ENCODE measurements around the gene RNF39. TPM values are rescaled to one million over a fixed set of nuclear protein-coding genes. Genes with fewer than 3 reads are reported as not detected.

Gene RNF39
- total and polyA plus RNA-seq, 12 donors: 0.15 TPM; not detected in 11

DNA sequence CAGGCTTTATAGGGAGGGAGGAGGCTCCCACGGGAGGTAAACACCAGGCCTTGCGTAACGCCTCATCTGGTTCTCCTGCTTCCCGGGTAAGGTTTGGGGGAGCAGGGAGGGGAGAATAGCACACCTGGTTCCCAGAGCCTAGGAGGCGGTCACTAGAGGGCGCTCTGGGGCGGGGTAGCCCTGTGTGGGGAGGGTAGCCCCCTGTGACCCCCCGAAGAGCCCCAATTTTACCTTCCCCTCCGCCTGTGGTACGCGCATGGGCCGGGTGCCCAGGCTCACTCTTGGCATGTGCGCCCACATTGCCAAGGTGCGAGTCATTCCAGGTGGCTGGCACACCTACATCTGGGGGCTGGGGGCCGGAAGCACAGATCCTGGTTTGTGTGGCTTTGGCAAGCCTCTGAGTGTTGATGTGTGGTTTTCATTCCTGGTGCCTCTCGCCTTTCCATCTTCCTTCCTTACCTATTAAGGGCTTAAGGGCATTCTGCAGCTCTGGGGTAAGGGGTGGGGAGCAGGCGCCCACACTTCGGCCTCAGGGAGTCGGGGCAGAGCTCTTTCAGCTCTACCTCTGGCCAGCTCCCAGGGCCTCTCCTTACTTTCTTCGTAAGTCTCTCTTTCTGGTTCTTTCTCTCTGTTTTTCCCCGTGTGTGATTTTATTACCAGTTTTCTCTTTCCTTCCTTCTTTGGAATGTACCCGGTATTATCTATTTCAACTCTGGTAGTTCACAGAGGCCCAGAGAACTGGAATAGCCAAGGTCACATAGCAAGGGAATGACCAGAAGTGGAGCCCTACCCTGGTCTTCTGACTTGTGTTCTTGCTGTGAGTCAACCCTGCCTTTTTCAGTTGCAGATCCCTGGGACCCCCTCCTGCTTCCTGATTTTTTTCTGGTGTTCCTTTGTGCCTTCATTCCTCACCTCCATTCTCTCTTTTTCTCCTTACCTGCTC lies 492 bp upstream of the RNF39 start:
- H3K36me3 ChIP-seq: no peaks in the 10 kb centered on the region
- H3K9me3 ChIP-seq: no peaks in the 10 kb centered on the region
- H3K27ac ChIP-seq: no peak overlapping the region
- TF ChIP-seq CTCF (IDR thresholded peaks at IDR 0.05): peak in 7 of 9 donors; percentile 17 to 55 (median 48)
- 31% methylated on average over 22 of the region's 22 CpGs for WGBS, 2 donors
- DNase-seq (no peak), ATAC-seq (peak in 2 of 8 donors; percentile 7 to 24)
- peaks cover 2 to 26% (median 24%) of the 10 kb centered on the region in 9 donors for H3K4me1 ChIP-seq
- H3K27me3 ChIP-seq: peaks cover 26 to 94% (median 70%) of the 10 kb centered on the region in 7 donors
- peak overlapping the region in 5 of 10 donors; percentile 6 to 46 (median 34) for H3K4me3 ChIP-seq
- intact Hi-C loops (cut with DNase I): no loop called here

DNA sequence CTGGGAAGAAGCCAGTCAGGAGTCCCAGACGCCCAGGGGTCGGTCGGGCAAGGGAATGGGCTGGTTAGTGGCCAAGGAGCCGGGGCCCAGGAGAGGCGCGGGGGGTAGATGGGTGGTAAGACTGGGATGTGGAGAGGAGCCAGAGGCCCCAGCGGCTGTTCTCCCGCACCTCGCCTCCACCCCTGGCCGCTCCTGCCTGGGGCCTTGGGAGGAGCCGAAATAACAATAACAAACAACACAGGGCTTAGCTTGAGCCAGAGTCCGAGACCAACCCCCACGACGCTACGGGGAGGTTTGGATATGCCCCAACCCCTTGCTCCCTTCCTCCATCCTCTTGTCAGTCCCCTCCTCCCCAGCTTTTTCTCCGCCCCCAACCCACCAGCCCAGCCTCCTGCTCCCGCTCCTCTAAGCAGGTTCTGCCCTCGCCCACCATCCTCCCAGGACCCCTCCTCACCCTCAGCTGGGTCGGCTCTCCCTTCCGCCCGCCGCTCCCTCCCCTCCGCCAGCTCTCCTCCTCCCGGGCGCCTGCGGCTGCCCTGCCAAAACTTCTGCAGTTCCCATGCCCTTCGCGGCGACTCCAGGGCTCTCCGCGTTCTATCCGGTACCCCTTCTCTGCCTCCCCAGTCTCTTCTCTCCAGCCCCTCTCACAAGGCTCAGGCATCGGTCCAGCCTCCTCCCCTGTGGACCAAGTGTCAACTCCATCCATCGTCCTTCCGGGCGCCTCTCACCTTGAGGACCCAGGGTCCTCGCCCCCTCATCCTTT lies 1.1 kb downstream of the RNF39 start:
- H3K36me3 ChIP-seq: peaks cover 0 to 8% (median 6%) of the 10 kb centered on the region in 9 donors
- 5 to 6% methylated on average over 34 to 37 of the region's 37 CpGs for WGBS, 2 donors
- no peak for DNase-seq
- peaks cover 2 to 31% (median 27%) of the 10 kb centered on the region in 9 donors for H3K4me1 ChIP-seq
- H3K27me3 ChIP-seq: peaks cover 26 to 93% (median 65%) of the 10 kb centered on the region in 7 donors
- H3K4me3 ChIP-seq: peak overlapping the region in 7 of 10 donors; percentile 6 to 46 (median 34)
- intact Hi-C loops (cut with DNase I): no loop called here
- TF ChIP-seq CTCF (IDR thresholded peaks at IDR 0.05): no peak
- no peak overlapping the region for H3K27ac ChIP-seq
- H3K9me3 ChIP-seq: no peaks in the 10 kb centered on the region
- no peak for ATAC-seq

DNA sequence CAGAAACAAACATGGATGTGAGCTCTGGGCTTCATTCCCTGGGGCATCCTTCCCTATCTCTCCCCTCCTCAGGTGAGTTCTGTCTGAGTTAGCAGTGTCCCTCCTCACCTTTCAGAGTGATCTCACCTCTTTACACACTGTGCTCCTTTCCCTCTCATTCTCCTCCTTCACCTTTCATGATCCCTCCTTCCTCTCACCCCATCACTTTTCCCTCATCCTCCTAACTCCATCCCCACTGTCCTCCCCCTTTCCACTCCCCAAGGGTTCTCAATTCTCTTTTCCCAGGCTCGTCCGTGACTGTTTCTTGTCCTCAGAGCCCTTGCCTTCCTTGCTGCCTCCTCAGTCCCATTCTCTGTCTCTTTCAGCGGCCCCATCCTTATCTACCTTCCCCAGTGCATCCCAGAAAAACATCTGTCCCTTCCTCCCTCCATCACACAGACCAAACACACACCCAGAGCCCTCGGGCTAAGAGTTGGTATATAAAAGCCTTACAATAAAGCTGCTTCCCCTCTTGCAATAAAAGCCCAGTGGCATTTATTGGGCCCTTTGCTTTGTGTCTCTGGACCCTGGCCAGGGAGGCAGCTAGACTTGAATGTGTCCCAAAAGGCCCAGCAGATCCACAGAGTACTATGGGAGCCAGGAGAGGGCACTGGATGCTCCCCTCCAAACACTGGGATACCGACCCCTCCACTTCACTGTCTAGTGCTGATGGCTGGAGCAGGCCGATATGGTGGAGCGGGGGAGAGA lies 1.9 kb downstream of the RNF39 start:
- intact Hi-C loops (cut with DNase I): no loop called here
- WGBS, 2 donors: 57 to 58% methylated on average over 7 of the region's 7 CpGs
- Histone ChIP-seq H3K27me3 (peaks cover 26 to 84% (median 65%) of the 10 kb centered on the region in 7 donors), H3K4me1 (peaks cover 2 to 31% (median 27%) of the 10 kb centered on the region in 9 donors), H3K4me3 (no peak overlapping the region), H3K36me3 (peaks cover 0 to 15% (median 13%) of the 10 kb centered on the region in 9 donors), H3K27ac (no peak overlapping the region), H3K9me3 (no peaks in the 10 kb centered on the region)
- DNase-seq: no peak
- no peak for TF ChIP-seq CTCF (IDR thresholded peaks at IDR 0.05)
- no peak for ATAC-seq
